HG03457 (cell line): ENCODE results near the gene CHCHD4.
"Not testable (repeated sequence)": the region's sequence is repeated elsewhere in the genome, so short reads cannot be mapped to it uniquely, and the experiment has no call there.

Experiments used
- ATAC-seq: cut with Tn5 transposase; IDR thresholded peaks from one replicate; pipeline ENCODE4 v1.9.1; 2021; ENCODE audit warnings: moderate number of reproducible peaks; ENCODE audit not compliant: unreplicated experiment

The CHCHD4 gene

DNA sequence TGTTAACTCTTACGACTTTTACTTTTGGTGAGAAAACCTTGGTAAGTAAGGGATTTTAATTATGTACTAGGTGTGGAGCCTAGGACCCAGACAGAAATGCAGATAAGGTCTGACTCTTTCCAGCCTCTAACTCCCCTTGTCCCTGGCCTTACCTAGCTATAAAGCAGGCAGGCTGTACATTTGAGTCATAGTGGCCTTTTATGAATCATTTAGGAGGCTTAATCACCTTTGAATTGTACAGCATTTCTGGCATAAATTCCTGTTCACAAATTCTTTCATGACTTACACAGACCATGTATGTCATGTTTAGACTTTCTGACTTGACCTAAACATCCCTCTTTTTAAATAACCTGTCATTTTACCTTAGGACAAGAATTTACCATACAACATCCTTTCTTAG, 47.4 kb downstream of the CHCHD4 start:
- ATAC-seq: no peak

DNA sequence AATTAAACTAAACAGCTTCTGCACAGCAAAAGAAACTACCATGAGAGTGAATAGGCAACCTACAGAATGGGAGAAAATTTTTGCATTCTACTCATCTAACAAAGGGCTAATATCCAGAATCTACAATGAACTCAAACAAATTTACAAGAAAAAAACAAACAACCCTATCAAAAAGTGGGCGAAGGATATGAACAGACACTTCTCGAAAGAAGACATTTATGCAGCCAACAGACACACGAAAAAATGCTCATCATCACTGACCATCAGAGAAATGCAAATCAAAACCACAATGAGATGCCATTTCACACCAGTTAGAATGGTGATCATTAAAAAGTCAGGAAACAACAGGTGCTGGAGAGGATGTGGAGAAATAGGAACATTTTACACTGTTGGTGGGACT, 49.4 kb downstream of the CHCHD4 start:
- ATAC-seq: not testable (repeated sequence)

DNA sequence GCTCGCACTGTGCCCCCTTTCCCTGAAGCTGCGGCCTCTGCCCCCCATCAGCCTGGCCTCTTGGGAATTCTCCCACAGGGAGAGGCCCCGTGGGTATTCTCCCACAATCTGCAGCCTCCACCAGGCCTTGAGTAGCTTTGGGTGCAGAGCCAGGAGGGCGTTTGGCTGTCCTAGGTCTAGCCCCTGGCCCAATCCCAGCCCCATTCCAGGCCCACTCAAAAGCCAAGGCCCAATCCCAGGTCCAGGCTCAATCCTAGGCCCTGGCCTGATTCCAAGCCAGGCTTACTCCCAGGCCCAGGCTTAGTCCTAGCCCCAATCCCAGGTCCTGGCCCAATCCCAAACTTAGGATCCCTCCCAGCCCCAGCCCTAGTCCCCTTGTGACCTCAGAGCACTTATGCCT, 59.8 kb downstream of the CHCHD4 start:
- no peak for ATAC-seq

DNA sequence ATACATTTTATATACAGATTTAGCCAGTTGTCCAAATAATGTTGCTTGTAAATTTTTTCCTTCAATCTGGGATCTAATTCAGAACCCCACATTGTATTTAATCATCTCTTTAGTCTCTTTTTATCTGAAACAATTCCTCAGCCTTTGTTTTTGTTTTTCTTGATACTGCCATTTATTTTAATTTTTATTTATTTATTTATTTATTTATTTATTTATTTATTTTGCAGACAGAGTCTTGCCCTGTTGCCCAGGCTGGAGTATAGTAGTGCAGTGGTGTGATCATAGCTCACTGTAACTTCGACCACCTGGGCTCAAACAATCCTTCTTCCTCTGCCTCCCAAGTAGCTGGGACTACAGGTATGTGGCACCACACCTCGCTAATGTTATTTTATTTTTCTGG, 61.5 kb downstream of the CHCHD4 start:
- no peak for ATAC-seq
